Smooth muscle cell (in vitro differentiated cells): ENCODE measurements around the gene RNF138. TPM values are rescaled to one million over a fixed set of nuclear protein-coding genes. Genes with fewer than 3 reads are reported as not detected.

Source experiments
- DNase-seq: peaks from one replicate; lab custom pipeline; 2025; ENCODE audit not compliant: unreplicated experiment; lab: John Stamatoyannopoulos, UW
- H2AFZ ChIP-seq: fragments of 200-600 bp; sonication (generic); 2 replicates; pipeline ENCODE4 v1.6.0; 2016; ENCODE audit warnings: antibody characterized with exemption, low read depth, mild to moderate bottlenecking
- H3F3A ChIP-seq: fragments of 200-600 bp; sonication (generic); 2 replicates; pipeline ENCODE4 v1.6.0; 2017; ENCODE audit warnings: antibody characterized with exemption, low read depth
- H3K27ac ChIP-seq: fragments of 200-600 bp; sonication (generic); 2 replicates; pipeline ENCODE4 v1.5.1; 2016; ENCODE audit warnings: low read depth, mild to moderate bottlenecking
- H3K27me3 ChIP-seq: fragments of 200-600 bp; sonication (generic); 2 replicates; pipeline ENCODE4 v1.6.1; 2016; ENCODE audit warnings: low read depth, mild to moderate bottlenecking
- H3K36me3 ChIP-seq: fragments of 200-600 bp; sonication (generic); 2 replicates; pipeline ENCODE4 v1.5.1; 2016; ENCODE audit warnings: low read depth
- H3K4me1 ChIP-seq: fragments of 200-600 bp; sonication (generic); 2 replicates; pipeline ENCODE4 v1.5.1; 2016; ENCODE audit warnings: low read depth
- H3K4me2 ChIP-seq: fragments of 200-600 bp; sonication (generic); 2 replicates; pipeline ENCODE4 v1.6.0; 2016; ENCODE audit warnings: mild to moderate bottlenecking
- H3K4me3 ChIP-seq: fragments of 200-600 bp; sonication (generic); 2 replicates; pipeline ENCODE4 v1.5.1; 2016; ENCODE audit warnings: mild to moderate bottlenecking
- H3K79me2 ChIP-seq: fragments of 200-600 bp; sonication (generic); 2 replicates; pipeline ENCODE4 v1.6.0; 2016; ENCODE audit warnings: low read depth, mild to moderate bottlenecking
- H3K9ac ChIP-seq: fragments of 200-600 bp; sonication (generic); 2 replicates; pipeline ENCODE4 v1.6.0; 2016; ENCODE audit warnings: low read depth
- H3K9me3 ChIP-seq: fragments of 200-600 bp; sonication (generic); replicated peaks from 2 replicates; pipeline ENCODE4 v1.5.1; 2016; ENCODE audit warnings: low read depth
- H4K20me1 ChIP-seq: fragments of 200-600 bp; sonication (generic); 2 replicates; pipeline ENCODE4 v1.6.0; 2016; ENCODE audit warnings: low read depth
- CTCF ChIP-seq: fragments of 200-600 bp; sonication (generic); IDR thresholded peaks from 2 replicates; pipeline ENCODE4 v1.5.1; 2017; ENCODE audit warnings: borderline replicate concordance, mild to moderate bottlenecking, antibody characterized with exemption; ENCODE audit not compliant: insufficient read depth, poor library complexity, severe bottlenecking
- WGBS: methylation state at CpG from one replicate; pipeline ENCODE4 v1.1.7; 2016; ENCODE audit warnings: low lambda C conversion rate; 5-methylcytosine and 5-hydroxymethylcytosine counted together
- polyA plus RNA-seq: library from polyadenylated mRNA; unstranded; fragments of >200 nt; fragmentation: Nextera tagmentation; extraction: Ambion mirVana; gene quantifications from 2 replicates; pipeline ENCODE4 v1.2.1, GENCODE V29; 2016
- total RNA-seq: library from RNA; depleted of rRNA; stranded (reverse); fragments of >200 nt; gene quantifications from 2 replicates; pipeline ENCODE4 v1.2.3, GENCODE V29; 2014

Gene RNF138
- total RNA-seq (15.6 and 22.2 TPM in 2 replicates), polyA plus RNA-seq (6.7 and 10.2 TPM in 2 replicates)

- H3F3A ChIP-seq = no peaks in the 10 kb centered on the region
- no peaks in the 10 kb centered on the region for H3K9me3 ChIP-seq
- H4K20me1 ChIP-seq = peaks cover 31% of the 10 kb centered on the region
- peak within 1 kb of the TSS; percentile 100 for H2AFZ ChIP-seq
- peak within 1 kb of the TSS; percentile 92 for H3K4me2 ChIP-seq
- peak within 1 kb of the TSS; percentile 96 for H3K9ac ChIP-seq
- H3K27me3 ChIP-seq = no peaks in the 10 kb centered on the region
- H3K4me3 ChIP-seq = peak within 1 kb of the TSS; percentile 87
- WGBS = under 1% methylated on average over 63 of the region's 75 CpGs
- H3K79me2 ChIP-seq = peaks cover 37% of the 10 kb centered on the region
- no peak for TF ChIP-seq CTCF
- peak; percentile 94 for DNase-seq
- peak within 1 kb of the TSS; percentile 96 for H3K27ac ChIP-seq
- H3K4me1 ChIP-seq = peaks cover 8% of the 10 kb centered on the region
- no peaks in the 10 kb centered on the region for H3K36me3 ChIP-seq
Measured at GRCh38 chr18:32091724-32092421, at the start of gene RNF138. Gene RNF138, plus strand, starts transcription at chr18:32091874. Its CDS starts 903 bp downstream, at chr18:32092777.

GRCh38 chr18:32042337-32042736 lies 49.3 kb upstream of the RNF138 start:
- H3K9me3 ChIP-seq = no peaks in the 10 kb centered on the region
- H3K36me3 ChIP-seq = no peaks in the 10 kb centered on the region
- H2AFZ ChIP-seq = no peak overlapping the region
- no peak overlapping the region for H3K4me3 ChIP-seq
- no peak overlapping the region for H3K9ac ChIP-seq
- no peaks in the 10 kb centered on the region for H4K20me1 ChIP-seq
- no peaks in the 10 kb centered on the region for H3K79me2 ChIP-seq
- H3K27ac ChIP-seq = no peak overlapping the region
- no peak for TF ChIP-seq CTCF
- no peaks in the 10 kb centered on the region for H3F3A ChIP-seq
- no peak for DNase-seq
- H3K4me2 ChIP-seq = no peak overlapping the region
- no peaks in the 10 kb centered on the region for H3K4me1 ChIP-seq
- no peaks in the 10 kb centered on the region for H3K27me3 ChIP-seq

GRCh38 chr18:32048507-32049091 lies 43.1 kb upstream of the RNF138 start:
- H3K4me3 ChIP-seq = no peak overlapping the region
- WGBS = 81% methylated on average over 4 of the region's 4 CpGs
- H3K27me3 ChIP-seq = no peaks in the 10 kb centered on the region
- no peaks in the 10 kb centered on the region for H3K36me3 ChIP-seq
- H2AFZ ChIP-seq = no peak overlapping the region
- H3K4me2 ChIP-seq = no peak overlapping the region
- no peak overlapping the region for H3K9ac ChIP-seq
- no peaks in the 10 kb centered on the region for H4K20me1 ChIP-seq
- no peak for TF ChIP-seq CTCF
- no peaks in the 10 kb centered on the region for H3K9me3 ChIP-seq
- no peak overlapping the region for H3K27ac ChIP-seq
- no peaks in the 10 kb centered on the region for H3K4me1 ChIP-seq
- H3K79me2 ChIP-seq = no peaks in the 10 kb centered on the region
- DNase-seq = no peak
- H3F3A ChIP-seq = no peaks in the 10 kb centered on the region
